AG10803 (cell line): ENCODE measurements around the gene CLEC5A.

Source experiments
- DNase-seq: peaks from one replicate; pipeline ENCODE4 v3.0.0; 2010; ENCODE audit warnings: low read depth
- H3K4me3 ChIP-seq: 2 replicates; pipeline ENCODE4 v1.5.1; 2011; ENCODE audit warnings: mild to moderate bottlenecking, low read length, control low read depth
- TF ChIP-seq, protein P1 (sequence below): conservative IDR thresholded peaks from 2 replicates; pipeline ENCODE4 v1.5.1; 2011; ENCODE audit warnings: mild to moderate bottlenecking, low read length, control low read depth, inconsistent platforms

Gene CLEC5A

DNA sequence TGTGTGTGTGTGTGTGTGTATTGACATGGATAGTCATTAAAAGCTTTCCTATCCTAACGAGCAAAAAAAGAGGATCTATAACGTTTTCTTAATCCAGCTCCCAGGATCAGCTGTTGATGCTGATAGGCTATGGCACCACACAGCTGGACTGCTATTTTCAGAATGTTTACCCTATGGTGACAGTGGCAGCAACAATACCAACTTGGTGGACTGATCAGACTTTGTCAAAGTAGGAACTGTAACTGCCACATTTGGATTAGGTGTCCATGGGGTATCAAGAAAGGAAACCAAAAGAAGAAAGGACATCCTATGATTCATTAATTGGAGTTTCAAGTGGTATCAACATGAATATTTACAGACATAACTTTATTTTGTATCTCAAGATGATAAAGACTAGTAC, 2.7 kb upstream of the CLEC5A start:
- TF ChIP-seq, protein P1, sequence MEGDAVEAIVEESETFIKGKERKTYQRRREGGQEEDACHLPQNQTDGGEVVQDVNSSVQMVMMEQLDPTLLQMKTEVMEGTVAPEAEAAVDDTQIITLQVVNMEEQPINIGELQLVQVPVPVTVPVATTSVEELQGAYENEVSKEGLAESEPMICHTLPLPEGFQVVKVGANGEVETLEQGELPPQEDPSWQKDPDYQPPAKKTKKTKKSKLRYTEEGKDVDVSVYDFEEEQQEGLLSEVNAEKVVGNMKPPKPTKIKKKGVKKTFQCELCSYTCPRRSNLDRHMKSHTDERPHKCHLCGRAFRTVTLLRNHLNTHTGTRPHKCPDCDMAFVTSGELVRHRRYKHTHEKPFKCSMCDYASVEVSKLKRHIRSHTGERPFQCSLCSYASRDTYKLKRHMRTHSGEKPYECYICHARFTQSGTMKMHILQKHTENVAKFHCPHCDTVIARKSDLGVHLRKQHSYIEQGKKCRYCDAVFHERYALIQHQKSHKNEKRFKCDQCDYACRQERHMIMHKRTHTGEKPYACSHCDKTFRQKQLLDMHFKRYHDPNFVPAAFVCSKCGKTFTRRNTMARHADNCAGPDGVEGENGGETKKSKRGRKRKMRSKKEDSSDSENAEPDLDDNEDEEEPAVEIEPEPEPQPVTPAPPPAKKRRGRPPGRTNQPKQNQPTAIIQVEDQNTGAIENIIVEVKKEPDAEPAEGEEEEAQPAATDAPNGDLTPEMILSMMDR = no peak
- no peak for DNase-seq
- H3K4me3 ChIP-seq = no peak overlapping the region

DNA sequence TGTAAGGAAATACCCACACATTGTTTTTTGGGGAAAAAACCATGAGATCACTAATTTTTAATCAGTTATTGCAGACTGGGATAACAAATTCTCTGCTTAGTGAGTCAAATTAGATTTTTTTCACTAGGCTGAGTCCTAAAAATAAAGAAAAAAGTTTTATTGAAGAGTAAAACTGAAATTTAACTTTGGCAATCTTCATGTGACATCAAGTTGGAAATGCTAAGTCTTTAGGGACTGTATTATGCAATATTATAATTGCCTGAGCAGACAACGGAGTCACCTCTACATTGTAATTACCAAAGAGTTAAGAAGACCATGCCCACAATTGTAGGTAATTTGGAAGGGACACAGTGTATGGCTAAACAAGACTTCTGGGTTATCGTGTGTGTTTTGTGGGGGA, 2.2 kb upstream of the CLEC5A start:
- no peak overlapping the region for H3K4me3 ChIP-seq
- DNase-seq = no peak
- TF ChIP-seq, protein P1 = no peak

DNA sequence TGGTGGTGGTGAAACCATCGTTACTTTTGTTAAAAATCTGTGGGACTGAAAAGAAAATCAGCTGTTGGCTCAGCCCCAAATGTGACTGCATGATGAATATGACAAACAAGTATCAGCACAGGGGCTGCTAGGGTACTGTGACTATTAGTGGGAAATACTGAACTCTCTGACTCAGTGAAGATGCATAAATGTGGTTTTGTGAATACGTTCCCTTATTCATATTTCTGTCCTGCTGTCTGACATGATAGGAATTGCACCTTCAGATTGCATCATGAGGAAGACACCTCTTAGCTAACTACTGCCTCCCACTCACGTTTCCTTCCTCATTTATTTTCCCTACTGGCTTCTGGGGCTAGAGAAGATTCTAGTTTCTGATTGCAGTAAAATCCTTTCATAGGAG, 1.4 kb downstream of the CLEC5A start:
- DNase-seq = no peak
- TF ChIP-seq, protein P1 = no peak
- H3K4me3 ChIP-seq = no peak overlapping the region

DNA sequence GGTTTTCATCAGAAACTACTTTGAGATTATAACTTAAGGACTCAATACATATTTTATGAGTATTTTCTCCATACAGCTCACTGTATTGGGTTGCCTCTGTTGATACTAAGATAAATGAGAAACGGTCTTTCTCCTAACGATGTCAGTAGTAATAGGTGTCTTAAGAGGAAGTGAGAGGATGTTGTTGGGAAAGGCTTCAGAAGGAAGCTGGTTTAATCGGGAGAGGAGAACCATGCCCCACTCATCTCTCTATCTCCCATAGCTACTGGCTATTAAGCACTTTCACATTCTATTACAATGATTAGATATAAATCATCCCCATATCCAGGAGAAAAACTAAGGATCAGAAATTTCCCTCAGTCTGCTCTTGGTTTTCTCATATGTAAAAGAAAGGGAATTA, 2.0 kb downstream of the CLEC5A start:
- DNase-seq = no peak
- H3K4me3 ChIP-seq = no peak overlapping the region
- TF ChIP-seq, protein P1 = no peak

DNA sequence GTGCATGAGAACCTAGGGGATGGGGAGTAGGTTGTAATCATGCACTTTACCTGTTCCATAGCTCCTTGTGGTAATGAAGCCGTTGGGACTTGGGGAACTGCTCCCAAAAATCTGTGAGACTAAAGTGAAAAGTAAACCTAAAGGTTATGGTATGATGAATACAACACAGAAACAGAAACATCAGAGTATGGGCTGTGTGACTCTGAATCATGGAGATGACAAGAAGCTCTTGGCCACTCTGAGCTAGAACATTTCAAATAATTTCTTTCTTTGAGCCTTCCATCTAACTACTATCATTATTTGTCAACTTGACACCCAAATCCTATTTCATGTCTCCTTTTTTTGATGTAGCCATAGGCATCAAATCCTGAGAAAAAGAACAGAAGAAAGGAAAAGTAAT, 2.9 kb downstream of the CLEC5A start:
- no peak for DNase-seq
- TF ChIP-seq, protein P1 = no peak
- no peak overlapping the region for H3K4me3 ChIP-seq

DNA sequence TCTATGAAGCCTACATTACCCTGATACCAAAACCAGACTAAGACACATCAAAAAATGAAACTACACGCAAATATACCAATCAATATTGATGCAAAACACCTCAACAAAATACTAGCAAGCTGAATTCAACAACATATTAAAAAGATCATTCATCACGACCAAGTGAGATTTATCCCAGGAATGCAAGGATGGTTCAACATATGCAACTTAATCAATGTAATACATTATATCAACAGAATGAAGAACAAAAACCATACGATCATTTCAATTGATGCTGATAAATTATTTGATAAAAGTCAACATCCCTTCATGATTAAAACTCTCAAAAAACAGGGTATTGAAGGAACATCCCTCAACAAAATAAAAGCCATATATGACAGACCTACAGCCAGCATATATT, 5.7 kb downstream of the CLEC5A start:
- TF ChIP-seq, protein P1 = no peak
- H3K4me3 ChIP-seq = no peak overlapping the region
- DNase-seq = no peak

DNA sequence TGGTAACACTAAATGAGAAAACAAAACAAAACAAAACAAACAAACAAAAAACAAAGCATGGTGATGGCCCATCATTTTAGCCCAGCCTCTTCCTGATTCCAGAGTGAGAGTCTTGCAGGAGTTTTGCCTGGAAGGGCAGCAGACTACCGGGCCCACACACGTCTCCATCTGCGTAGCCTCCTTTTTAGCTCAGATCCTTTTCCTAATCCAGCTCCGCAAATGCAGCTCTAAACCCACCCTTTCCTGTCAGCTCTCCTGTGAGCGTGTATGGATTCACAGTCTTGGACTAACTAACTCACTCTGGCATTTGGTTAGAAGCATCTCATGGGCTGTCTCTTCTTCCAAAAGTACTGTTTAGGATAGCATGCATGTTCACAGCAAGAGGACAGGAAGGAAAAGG, 16.6 kb downstream of the CLEC5A start:
- no peak overlapping the region for H3K4me3 ChIP-seq
- no peak for DNase-seq
- TF ChIP-seq, protein P1 = no peak
